ENCODE results near the gene VWA8. TPM values are rescaled to one million over a fixed set of nuclear protein-coding genes. Genes with fewer than 3 reads are reported as not detected.

Gene VWA8
- total and polyA plus RNA-seq, 2 of the 8 experiments (the other 6 are each of a cell fraction or from before 2014, with no cell fraction given), result 5.9 to 19.6 TPM

GRCh38 chr13:41891119-41891518, 69.8 kb downstream of the VWA8 start (continued):
- TF ChIP-seq CHD7 (IDR thresholded peaks at IDR 0.05; ENCODE audit: insufficient replicate concordance, low read length), result no peak
- no peak for TF ChIP-seq POLR2AphosphoS5 (IDR thresholded peaks at IDR 0.05; ENCODE audit: low read depth, low read length)
- TF ChIP-seq RNF2 (IDR thresholded peaks at IDR 0.05; ENCODE audit: borderline replicate concordance, low read depth, low read length, missing control alignments, poor library complexity, severe bottlenecking), result no peak
- TF ChIP-seq USF2 (IDR thresholded peaks at IDR 0.05; ENCODE audit: low read length), result no peak
